EH (cell line): ENCODE measurements around the gene C15orf39.

Experiments
- DNase-seq: peaks from one replicate; pipeline ENCODE4 v3.0.0-alpha.2; 2015; ENCODE audit warnings: low read depth

C15orf39 gene

GRCh38 chr15:75197062-75197630, 4.5 kb upstream of the C15orf39 start:
- peak; percentile 25 for DNase-seq

GRCh38 chr15:75198560-75199356, 2.9 kb upstream of the C15orf39 start:
- peak; percentile 78 for DNase-seq

- DNase-seq: no peak
Observed at GRCh38 chr15:75199357-75199940, 2.2 kb upstream of the C15orf39 start.

GRCh38 chr15:75200391-75200764, 1.3 kb upstream of the C15orf39 start:
- no peak for DNase-seq

GRCh38 chr15:75200765-75201615, 692 bp upstream of the C15orf39 start:
- DNase-seq: peak; percentile 22

GRCh38 chr15:75202251-75203016, 752 bp downstream of the C15orf39 start:
- DNase-seq: peak; percentile 85

- peak; percentile 29 for DNase-seq
Observed at GRCh38 chr15:75203017-75203907, 1.6 kb downstream of the C15orf39 start.

- no peak for DNase-seq
Observed at GRCh38 chr15:75203908-75204263, 2.2 kb downstream of the C15orf39 start.

GRCh38 chr15:75204340-75205063, 2.8 kb downstream of the C15orf39 start:
- peak; percentile 91 for DNase-seq

- DNase-seq: no peak
Observed at GRCh38 chr15:75205064-75205395, 3.3 kb downstream of the C15orf39 start.

- DNase-seq: no peak
Observed at GRCh38 chr15:75206006-75206405, 4.3 kb downstream of the C15orf39 start.

GRCh38 chr15:75206803-75207617, 5.3 kb downstream of the C15orf39 start:
- no peak for DNase-seq

GRCh38 chr15:75207618-75208500, 6.2 kb downstream of the C15orf39 start:
- no peak for DNase-seq

- no peak for DNase-seq
Observed at GRCh38 chr15:75208501-75209288, 7.0 kb downstream of the C15orf39 start.

- DNase-seq: no peak
Observed at GRCh38 chr15:75209289-75209676, 7.6 kb downstream of the C15orf39 start.

GRCh38 chr15:75210811-75211230, 9.1 kb downstream of the C15orf39 start:
- DNase-seq: no peak

GRCh38 chr15:75211436-75212199, 9.9 kb downstream of the C15orf39 start:
- peak; percentile 39 for DNase-seq
